Uterus (tissue), 2 donors: ENCODE measurements around the gene APOC3.

ENCODE experiments used
- CTCF ChIP-seq, 4 experiments: fragments of 200-600 bp in 2 of 4; fragments of 450-650 bp in 2 of 4; sonication (generic) in 2 of 4; IDR thresholded peaks; one replicate each; pipeline ENCODE4 v1.5.1; 2016 to 2019; ENCODE audit warnings: antibody characterized with exemption in 4 of 4, mild to moderate bottlenecking in 2 of 4, moderate library complexity in 1 of 4
- POLR2A ChIP-seq, 2 donors: fragments of 450-650 bp; IDR thresholded peaks; one replicate each; pipeline ENCODE4 v1.6.1; 2016; ENCODE audit warnings: antibody characterized with exemption in 2 of 2, mild to moderate bottlenecking in 1 of 2, moderate library complexity in 1 of 2

GRCh38 chr11:116868066-116868465, 38.4 kb downstream of the APOC3 start:
- no peak for TF ChIP-seq CTCF (IDR thresholded peaks at IDR 0.05)
- no peak for TF ChIP-seq POLR2A (IDR thresholded peaks at IDR 0.05)
